Osteocyte (in vitro differentiated cells): Measurements from ENCODE around the gene CNFN. TPM values are rescaled to one million over a fixed set of nuclear protein-coding genes. Genes with fewer than 3 reads are reported as not detected.

Experiments
- DNase-seq: peaks from one replicate; pipeline ENCODE4 v3.0.0; 2021; ENCODE audit warnings: mixed read lengths; ENCODE audit not compliant: unreplicated experiment; ENCODE audit errors: extremely low spot score
- H3K27ac Mint-ChIP-seq: one replicate; pipeline ENCODE4 v1.8.0; 2021; ENCODE audit warnings: mild to moderate bottlenecking, mixed read lengths; ENCODE audit not compliant: unreplicated experiment
- H3K27me3 Mint-ChIP-seq: one replicate; pipeline ENCODE4 v1.8.0; 2021; ENCODE audit warnings: mixed read lengths; ENCODE audit not compliant: unreplicated experiment
- H3K36me3 Mint-ChIP-seq: one replicate; pipeline ENCODE4 v1.8.0; 2021; ENCODE audit warnings: mixed read lengths; ENCODE audit not compliant: unreplicated experiment
- H3K4me1 Mint-ChIP-seq: one replicate; pipeline ENCODE4 v1.8.0; 2021; ENCODE audit warnings: mixed read lengths; ENCODE audit not compliant: unreplicated experiment
- H3K4me3 Mint-ChIP-seq: one replicate; pipeline ENCODE4 v1.8.0; 2021; ENCODE audit warnings: mild to moderate bottlenecking, moderate library complexity, mixed read lengths; ENCODE audit not compliant: unreplicated experiment
- H3K9me3 Mint-ChIP-seq: one replicate; pipeline ENCODE4 v1.8.0; 2021; ENCODE audit warnings: mixed read lengths; ENCODE audit not compliant: unreplicated experiment
- CTCF ChIP-seq: fragments of 200-600 bp; sonication (generic); IDR thresholded peaks from 2 replicates; pipeline ENCODE4 v1.5.0; 2021; ENCODE audit warnings: antibody characterized with exemption, mild to moderate bottlenecking, moderate library complexity
- total RNA-seq: library from RNA; stranded (reverse); gene quantifications from 2 replicates; pipeline ENCODE4 v1.2.1, GENCODE V29; 2021

The CNFN gene
- total RNA-seq, 1 donor from 2014 or later: not detected

GRCh38 chr19:42397263-42398166 is 7.4 kb upstream of the CNFN start:
- no peaks in the 10 kb centered on the region for H3K27me3 Mint-ChIP-seq
- H3K27ac Mint-ChIP-seq: peak overlapping the region; percentile 90
- DNase-seq: no peak
- no peak for TF ChIP-seq CTCF
- no peaks in the 10 kb centered on the region for H3K9me3 Mint-ChIP-seq
- peak overlapping the region; percentile 90 for H3K4me3 Mint-ChIP-seq
- H3K4me1 Mint-ChIP-seq: peaks cover 31% of the 10 kb centered on the region
- H3K36me3 Mint-ChIP-seq: no peaks in the 10 kb centered on the region

GRCh38 chr19:42396381-42397262 is 6.5 kb upstream of the CNFN start:
- peak; percentile 100 for DNase-seq
- H3K4me3 Mint-ChIP-seq: peak overlapping the region; percentile 90
- peaks cover 25% of the 10 kb centered on the region for H3K4me1 Mint-ChIP-seq
- H3K27me3 Mint-ChIP-seq: peaks cover 5% of the 10 kb centered on the region
- H3K27ac Mint-ChIP-seq: peak overlapping the region; percentile 96
- no peaks in the 10 kb centered on the region for H3K36me3 Mint-ChIP-seq
- no peak for TF ChIP-seq CTCF
- no peaks in the 10 kb centered on the region for H3K9me3 Mint-ChIP-seq

- Mint-ChIP-seq H3K9me3 (no peaks in the 10 kb centered on the region), H3K4me3 (no peak overlapping the region), H3K4me1 (peaks cover 20% of the 10 kb centered on the region), H3K27ac (no peak overlapping the region), H3K27me3 (peaks cover 17% of the 10 kb centered on the region), H3K36me3 (no peaks in the 10 kb centered on the region)
- DNase-seq: no peak
- TF ChIP-seq CTCF: no peak
Observed at GRCh38 chr19:42394751-42395150, 4.7 kb upstream of the CNFN start.

GRCh38 chr19:42392165-42392564 is 2.1 kb upstream of the CNFN start:
- H3K4me1 Mint-ChIP-seq: peaks cover 9% of the 10 kb centered on the region
- no peaks in the 10 kb centered on the region for H3K36me3 Mint-ChIP-seq
- no peaks in the 10 kb centered on the region for H3K9me3 Mint-ChIP-seq
- TF ChIP-seq CTCF: no peak
- no peak for DNase-seq
- H3K27ac Mint-ChIP-seq: no peak overlapping the region
- no peak overlapping the region for H3K4me3 Mint-ChIP-seq
- H3K27me3 Mint-ChIP-seq: peaks cover 20% of the 10 kb centered on the region
